Measurements from ENCODE around the gene LIMK1. TPM values are rescaled to one million over a fixed set of nuclear protein-coding genes. Genes with fewer than 3 reads are reported as not detected.

Gene LIMK1
- total RNA-seq, 4 donors from 2014 or later = 10.4 to 31.0 (median 14.6) TPM

- ATAC-seq (ENCODE audit: low FRiP score) = no peak
- TF ChIP-seq CTCF (IDR thresholded peaks at IDR 0.05) = no peak
- DNase-seq (ENCODE audit: low spot score) = no peak
These were observed 46.3 kb downstream of the LIMK1 start for GRCh38 chr7:74129887-74130286.

GRCh38 chr7:74130518-74130917 lies 46.9 kb downstream of the LIMK1 start:
- no peak for DNase-seq (ENCODE audit: low spot score)
- TF ChIP-seq CTCF (IDR thresholded peaks at IDR 0.05) = no peak
- ATAC-seq (ENCODE audit: low FRiP score) = no peak

- DNase-seq (ENCODE audit: low spot score) (no peak), ATAC-seq (ENCODE audit: low FRiP score) (no peak)
- no peak for TF ChIP-seq CTCF (IDR thresholded peaks at IDR 0.05)
These were observed 50.6 kb downstream of the LIMK1 start for GRCh38 chr7:74134117-74134620.

- ATAC-seq (ENCODE audit: low FRiP score) = no peak
- no peak for TF ChIP-seq CTCF (IDR thresholded peaks at IDR 0.05)
- no peak for DNase-seq (ENCODE audit: low spot score)
These were observed 54.8 kb downstream of the LIMK1 start for GRCh38 chr7:74138334-74138867.

GRCh38 chr7:74138945-74139843 lies 55.6 kb downstream of the LIMK1 start:
- ATAC-seq (ENCODE audit: low FRiP score) (no peak), DNase-seq (ENCODE audit: low spot score) (no peak)
- TF ChIP-seq CTCF (IDR thresholded peaks at IDR 0.05) = no peak

- TF ChIP-seq CTCF (IDR thresholded peaks at IDR 0.05) = no peak
- DNase-seq (ENCODE audit: low spot score) (no peak), ATAC-seq (ENCODE audit: low FRiP score) (no peak)
These were observed 58.1 kb downstream of the LIMK1 start for GRCh38 chr7:74141705-74142104.
